ENCODE results near the gene ECHS1.

- TF ChIP-seq, protein P1, sequence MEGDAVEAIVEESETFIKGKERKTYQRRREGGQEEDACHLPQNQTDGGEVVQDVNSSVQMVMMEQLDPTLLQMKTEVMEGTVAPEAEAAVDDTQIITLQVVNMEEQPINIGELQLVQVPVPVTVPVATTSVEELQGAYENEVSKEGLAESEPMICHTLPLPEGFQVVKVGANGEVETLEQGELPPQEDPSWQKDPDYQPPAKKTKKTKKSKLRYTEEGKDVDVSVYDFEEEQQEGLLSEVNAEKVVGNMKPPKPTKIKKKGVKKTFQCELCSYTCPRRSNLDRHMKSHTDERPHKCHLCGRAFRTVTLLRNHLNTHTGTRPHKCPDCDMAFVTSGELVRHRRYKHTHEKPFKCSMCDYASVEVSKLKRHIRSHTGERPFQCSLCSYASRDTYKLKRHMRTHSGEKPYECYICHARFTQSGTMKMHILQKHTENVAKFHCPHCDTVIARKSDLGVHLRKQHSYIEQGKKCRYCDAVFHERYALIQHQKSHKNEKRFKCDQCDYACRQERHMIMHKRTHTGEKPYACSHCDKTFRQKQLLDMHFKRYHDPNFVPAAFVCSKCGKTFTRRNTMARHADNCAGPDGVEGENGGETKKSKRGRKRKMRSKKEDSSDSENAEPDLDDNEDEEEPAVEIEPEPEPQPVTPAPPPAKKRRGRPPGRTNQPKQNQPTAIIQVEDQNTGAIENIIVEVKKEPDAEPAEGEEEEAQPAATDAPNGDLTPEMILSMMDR (IDR thresholded peaks at IDR 0.05 in 2 of 3, conservative IDR thresholded peaks at IDR 0.05 in 1 of 3; ENCODE audit: borderline replicate concordance in 1 of 3, insufficient read depth in 1 of 3, low read depth in 2 of 3, low read length in 2 of 3) = peak; percentile 66 to 73 (median 70)
- TF ChIP-seq RAD21 (IDR thresholded peaks at IDR 0.05; ENCODE audit: low read depth) (peak; percentile 72), POLR2A (IDR thresholded peaks at IDR 0.05; ENCODE audit: borderline replicate concordance, extremely low read depth, insufficient read depth, insufficient read length) (no peak)
These were observed 43.5 kb downstream of the ECHS1 start for GRCh38 chr10:133329491-133330202.
